OCI-LY7 (cell line): ENCODE results near the gene YTHDF1.

ENCODE experiments used
- CTCF ChIP-seq: fragments of 200-600 bp; sonication (generic); conservative IDR thresholded peaks from 2 replicates; pipeline ENCODE4 v1.5.1; 2014; ENCODE audit warnings: mild to moderate bottlenecking, antibody characterized with exemption, low read length, moderate library complexity, mixed read lengths
- EZH2phosphoT487 ChIP-seq: fragments of 200-600 bp; sonication (generic); IDR thresholded peaks from 2 replicates; pipeline ENCODE4 v1.6.1; 2018; ENCODE audit warnings: low read depth, borderline replicate concordance, mild to moderate bottlenecking, mixed run types, antibody characterized with exemption, low read length, moderate library complexity, mixed read lengths

GRCh38 chr20:63181226-63181625 is 34.7 kb downstream of the YTHDF1 start:
- TF ChIP-seq EZH2phosphoT487: no peak
- no peak for TF ChIP-seq CTCF
